Measurements from ENCODE around the gene ALDH1A2.

ALDH1A2 gene

GRCh38 chr15:58062983-58063382 is 2.5 kb downstream of the ALDH1A2 start:
- no peaks in the 10 kb centered on the region for H3K9me3 ChIP-seq (ENCODE audit: insufficient read depth, low read length)
- no peaks in the 10 kb centered on the region for H3K4me1 ChIP-seq (ENCODE audit: insufficient read depth, insufficient read length)
- no peak overlapping the region for H3K4me3 ChIP-seq (ENCODE audit: insufficient read length, low read depth)
- H3K36me3 ChIP-seq (ENCODE audit: insufficient read depth, insufficient read length, low read length), result no peaks in the 10 kb centered on the region
- TF ChIP-seq ZNF274 (IDR thresholded peaks at IDR 0.05; ENCODE audit: low read depth, low read length) (no peak), SUZ12 (IDR thresholded peaks at IDR 0.05; ENCODE audit: extremely low read depth, insufficient read depth, insufficient read length) (no peak), YY1 (IDR thresholded peaks at IDR 0.05; ENCODE audit: insufficient read depth, insufficient read length) (no peak)
- DNase-seq (ENCODE audit: low read depth, low spot score), result no peak
- no peak overlapping the region for H3K9ac ChIP-seq (ENCODE audit: insufficient read length, low read depth)
- H3K27me3 ChIP-seq (ENCODE audit: insufficient read depth, insufficient read length), result peaks cover 98% of the 10 kb centered on the region

- H3K9me3 ChIP-seq (ENCODE audit: insufficient read depth, low read length), result no peaks in the 10 kb centered on the region
- H3K4me1 ChIP-seq (ENCODE audit: insufficient read depth, insufficient read length), result no peaks in the 10 kb centered on the region
- H3K27me3 ChIP-seq (ENCODE audit: insufficient read depth, insufficient read length), result peaks cover 94% of the 10 kb centered on the region
- no peaks in the 10 kb centered on the region for H3K36me3 ChIP-seq (ENCODE audit: insufficient read depth, insufficient read length, low read length)
- no peak overlapping the region for H3K9ac ChIP-seq (ENCODE audit: insufficient read length, low read depth)
- TF ChIP-seq YY1 (IDR thresholded peaks at IDR 0.05; ENCODE audit: insufficient read depth, insufficient read length) (no peak), SUZ12 (IDR thresholded peaks at IDR 0.05; ENCODE audit: extremely low read depth, insufficient read depth, insufficient read length) (no peak), ZNF274 (IDR thresholded peaks at IDR 0.05; ENCODE audit: low read depth, low read length) (no peak)
- no peak for DNase-seq (ENCODE audit: low read depth, low spot score)
- no peak overlapping the region for H3K4me3 ChIP-seq (ENCODE audit: insufficient read length, low read depth)
Observed at GRCh38 chr15:58062175-58062574, 3.3 kb downstream of the ALDH1A2 start.

- Histone ChIP-seq H3K9ac (ENCODE audit: insufficient read length, low read depth) (no peak overlapping the region), H3K36me3 (ENCODE audit: insufficient read depth, insufficient read length, low read length) (no peaks in the 10 kb centered on the region), H3K4me3 (ENCODE audit: insufficient read length, low read depth) (no peak overlapping the region), H3K27me3 (ENCODE audit: insufficient read depth, insufficient read length) (peaks cover 92% of the 10 kb centered on the region), H3K4me1 (ENCODE audit: insufficient read depth, insufficient read length) (no peaks in the 10 kb centered on the region), H3K9me3 (ENCODE audit: insufficient read depth, low read length) (no peaks in the 10 kb centered on the region)
- no peak for DNase-seq (ENCODE audit: low read depth, low spot score)
- TF ChIP-seq YY1 (IDR thresholded peaks at IDR 0.05; ENCODE audit: insufficient read depth, insufficient read length), result no peak
- TF ChIP-seq ZNF274 (IDR thresholded peaks at IDR 0.05; ENCODE audit: low read depth, low read length), result no peak
- no peak for TF ChIP-seq SUZ12 (IDR thresholded peaks at IDR 0.05; ENCODE audit: extremely low read depth, insufficient read depth, insufficient read length)
Observed at GRCh38 chr15:58060575-58060974, 4.9 kb downstream of the ALDH1A2 start.

- Histone ChIP-seq H3K9ac (ENCODE audit: insufficient read length, low read depth) (no peak overlapping the region), H3K27me3 (ENCODE audit: insufficient read depth, insufficient read length) (peaks cover 89% of the 10 kb centered on the region), H3K9me3 (ENCODE audit: insufficient read depth, low read length) (no peaks in the 10 kb centered on the region), H3K36me3 (ENCODE audit: insufficient read depth, insufficient read length, low read length) (no peaks in the 10 kb centered on the region), H3K4me1 (ENCODE audit: insufficient read depth, insufficient read length) (no peaks in the 10 kb centered on the region), H3K4me3 (ENCODE audit: insufficient read length, low read depth) (no peak overlapping the region)
- TF ChIP-seq ZNF274 (IDR thresholded peaks at IDR 0.05; ENCODE audit: low read depth, low read length) (no peak), SUZ12 (IDR thresholded peaks at IDR 0.05; ENCODE audit: extremely low read depth, insufficient read depth, insufficient read length) (no peak), YY1 (IDR thresholded peaks at IDR 0.05; ENCODE audit: insufficient read depth, insufficient read length) (no peak)
- no peak for DNase-seq (ENCODE audit: low read depth, low spot score)
Observed at GRCh38 chr15:58058729-58059128, 6.8 kb downstream of the ALDH1A2 start.

- no peaks in the 10 kb centered on the region for H3K9me3 ChIP-seq (ENCODE audit: insufficient read depth, low read length)
- no peak overlapping the region for H3K9ac ChIP-seq (ENCODE audit: insufficient read length, low read depth)
- peaks cover 88% of the 10 kb centered on the region for H3K27me3 ChIP-seq (ENCODE audit: insufficient read depth, insufficient read length)
- TF ChIP-seq SUZ12 (IDR thresholded peaks at IDR 0.05; ENCODE audit: extremely low read depth, insufficient read depth, insufficient read length) (no peak), ZNF274 (IDR thresholded peaks at IDR 0.05; ENCODE audit: low read depth, low read length) (no peak), YY1 (IDR thresholded peaks at IDR 0.05; ENCODE audit: insufficient read depth, insufficient read length) (no peak)
- H3K4me3 ChIP-seq (ENCODE audit: insufficient read length, low read depth), result no peak overlapping the region
- no peaks in the 10 kb centered on the region for H3K4me1 ChIP-seq (ENCODE audit: insufficient read depth, insufficient read length)
- DNase-seq (ENCODE audit: low read depth, low spot score), result no peak
- H3K36me3 ChIP-seq (ENCODE audit: insufficient read depth, insufficient read length, low read length), result no peaks in the 10 kb centered on the region
Observed at GRCh38 chr15:58058073-58058472, 7.4 kb downstream of the ALDH1A2 start.

DNA sequence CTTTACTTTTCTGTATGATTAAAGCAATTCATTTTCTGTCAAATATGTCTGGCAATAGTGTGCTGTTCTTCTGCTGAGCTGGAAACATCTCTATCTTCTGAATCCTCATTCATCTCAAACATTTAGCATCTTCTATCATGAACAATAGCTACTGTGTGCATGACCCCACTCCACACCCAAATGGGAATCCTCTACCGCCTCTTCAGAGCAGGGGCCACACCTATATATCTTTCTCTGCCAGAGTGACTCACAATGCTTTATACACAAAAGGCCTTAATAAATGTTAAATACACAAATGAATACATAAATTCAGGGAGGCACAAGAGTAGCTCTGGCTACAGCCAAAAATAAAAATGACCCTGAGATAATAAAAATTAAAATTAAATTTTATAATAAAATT is 8.0 kb downstream of the ALDH1A2 start:
- no peak for DNase-seq (ENCODE audit: low read depth, low spot score)
- H3K9ac ChIP-seq (ENCODE audit: insufficient read length, low read depth), result no peak overlapping the region
- no peak for TF ChIP-seq YY1 (IDR thresholded peaks at IDR 0.05; ENCODE audit: insufficient read depth, insufficient read length)
- no peak for TF ChIP-seq ZNF274 (IDR thresholded peaks at IDR 0.05; ENCODE audit: low read depth, low read length)
- TF ChIP-seq SUZ12 (IDR thresholded peaks at IDR 0.05; ENCODE audit: extremely low read depth, insufficient read depth, insufficient read length), result no peak
- H3K36me3 ChIP-seq (ENCODE audit: insufficient read depth, insufficient read length, low read length), result no peaks in the 10 kb centered on the region
- peaks cover 86% of the 10 kb centered on the region for H3K27me3 ChIP-seq (ENCODE audit: insufficient read depth, insufficient read length)
- H3K9me3 ChIP-seq (ENCODE audit: insufficient read depth, low read length), result no peaks in the 10 kb centered on the region
- no peak overlapping the region for H3K4me3 ChIP-seq (ENCODE audit: insufficient read length, low read depth)
- no peaks in the 10 kb centered on the region for H3K4me1 ChIP-seq (ENCODE audit: insufficient read depth, insufficient read length)

DNA sequence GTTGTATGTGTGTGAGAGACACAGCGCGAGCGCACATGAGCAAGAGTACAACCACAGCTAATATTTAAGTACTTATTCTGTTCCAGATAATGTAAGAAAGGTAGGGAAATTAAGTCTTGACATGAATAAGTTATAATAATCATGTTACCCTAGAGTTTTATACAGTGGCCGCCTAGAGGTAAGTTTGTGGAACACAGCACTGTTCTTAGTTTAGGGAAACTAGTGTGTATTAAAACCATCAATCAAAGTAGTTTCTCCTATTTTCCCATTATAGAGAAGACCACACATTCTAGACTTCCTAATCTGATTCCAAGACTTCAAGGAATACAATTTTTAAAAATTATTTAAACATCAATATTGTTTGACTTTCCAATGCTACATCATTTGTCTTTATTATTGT is 9.5 kb downstream of the ALDH1A2 start:
- no peak for TF ChIP-seq SUZ12 (IDR thresholded peaks at IDR 0.05; ENCODE audit: extremely low read depth, insufficient read depth, insufficient read length)
- TF ChIP-seq ZNF274 (IDR thresholded peaks at IDR 0.05; ENCODE audit: low read depth, low read length), result no peak
- no peak for TF ChIP-seq YY1 (IDR thresholded peaks at IDR 0.05; ENCODE audit: insufficient read depth, insufficient read length)
- DNase-seq (ENCODE audit: low read depth, low spot score), result no peak
- H3K27me3 ChIP-seq (ENCODE audit: insufficient read depth, insufficient read length), result peaks cover 76% of the 10 kb centered on the region
- no peak overlapping the region for H3K4me3 ChIP-seq (ENCODE audit: insufficient read length, low read depth)
- H3K4me1 ChIP-seq (ENCODE audit: insufficient read depth, insufficient read length), result peaks cover 2% of the 10 kb centered on the region
- no peaks in the 10 kb centered on the region for H3K36me3 ChIP-seq (ENCODE audit: insufficient read depth, insufficient read length, low read length)
- no peak overlapping the region for H3K9ac ChIP-seq (ENCODE audit: insufficient read length, low read depth)
- H3K9me3 ChIP-seq (ENCODE audit: insufficient read depth, low read length), result no peaks in the 10 kb centered on the region
